Measurements from ENCODE around the gene LYSMD3. TPM values are rescaled to one million over a fixed set of nuclear protein-coding genes. Genes with fewer than 3 reads are reported as not detected.

Gene LYSMD3
- total RNA-seq, 6 donors from 2014 or later = 4.2 to 37.5 (median 18.9) TPM

DNA sequence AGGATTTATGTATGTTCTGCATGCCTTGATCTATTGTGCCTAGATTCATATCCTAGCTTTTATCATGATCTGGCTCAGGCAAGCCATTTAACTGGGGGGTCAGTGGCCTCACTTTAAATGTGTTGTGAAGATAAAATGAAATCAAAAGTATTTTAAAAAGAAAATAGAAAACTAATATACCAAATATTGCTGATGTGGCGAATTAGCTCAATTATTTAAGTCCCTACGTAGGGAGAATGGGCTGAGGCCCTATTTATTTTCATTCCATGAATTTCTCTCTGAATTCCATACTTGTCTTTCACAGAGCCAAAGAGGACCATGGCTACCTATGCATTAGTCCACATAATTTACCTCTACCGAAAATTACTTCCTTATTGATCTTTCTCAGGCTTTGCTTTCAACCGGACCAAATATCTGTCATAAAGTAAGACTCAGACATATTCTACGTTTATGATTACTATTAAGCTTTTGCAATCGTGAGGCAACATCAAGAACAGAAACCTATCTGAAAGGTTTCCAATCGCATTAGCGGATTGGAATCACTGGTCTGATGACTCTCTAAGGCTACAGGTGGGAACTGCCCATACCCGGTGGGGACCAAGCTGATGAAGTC is 56.5 kb downstream of the LYSMD3 start:
- TF ChIP-seq, protein P1, sequence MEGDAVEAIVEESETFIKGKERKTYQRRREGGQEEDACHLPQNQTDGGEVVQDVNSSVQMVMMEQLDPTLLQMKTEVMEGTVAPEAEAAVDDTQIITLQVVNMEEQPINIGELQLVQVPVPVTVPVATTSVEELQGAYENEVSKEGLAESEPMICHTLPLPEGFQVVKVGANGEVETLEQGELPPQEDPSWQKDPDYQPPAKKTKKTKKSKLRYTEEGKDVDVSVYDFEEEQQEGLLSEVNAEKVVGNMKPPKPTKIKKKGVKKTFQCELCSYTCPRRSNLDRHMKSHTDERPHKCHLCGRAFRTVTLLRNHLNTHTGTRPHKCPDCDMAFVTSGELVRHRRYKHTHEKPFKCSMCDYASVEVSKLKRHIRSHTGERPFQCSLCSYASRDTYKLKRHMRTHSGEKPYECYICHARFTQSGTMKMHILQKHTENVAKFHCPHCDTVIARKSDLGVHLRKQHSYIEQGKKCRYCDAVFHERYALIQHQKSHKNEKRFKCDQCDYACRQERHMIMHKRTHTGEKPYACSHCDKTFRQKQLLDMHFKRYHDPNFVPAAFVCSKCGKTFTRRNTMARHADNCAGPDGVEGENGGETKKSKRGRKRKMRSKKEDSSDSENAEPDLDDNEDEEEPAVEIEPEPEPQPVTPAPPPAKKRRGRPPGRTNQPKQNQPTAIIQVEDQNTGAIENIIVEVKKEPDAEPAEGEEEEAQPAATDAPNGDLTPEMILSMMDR (IDR thresholded peaks at IDR 0.05) = no peak
- TF ChIP-seq EP300 (IDR thresholded peaks at IDR 0.05) = no peak
- no peak for TF ChIP-seq POLR2A (IDR thresholded peaks at IDR 0.05)
- no peak for TF ChIP-seq POLR2AphosphoS5 (IDR thresholded peaks at IDR 0.05)
- WGBS, 2 donors = 40 to 52% methylated on average over 9 of the region's 9 CpGs
- no peaks in the 10 kb centered on the region for H3K27me3 ChIP-seq
- peak overlapping the region; percentile 50 to 98 (median 65) for H3K4me3 ChIP-seq
- no peaks in the 10 kb centered on the region for H3K36me3 ChIP-seq
- peaks cover 8 to 27% (median 16%) of the 10 kb centered on the region in 4 donors for H3K4me1 ChIP-seq
- ATAC-seq (ENCODE audit: low FRiP score in 2 of 2) (no peak), DNase-seq (no peak)
- no peaks in the 10 kb centered on the region for H3K9me3 ChIP-seq
- no peak overlapping the region for H3K27ac ChIP-seq

Other genes starting within 250 kb of the LYSMD3 start
- gene CETN3, start 119.8 kb downstream of the LYSMD3 start, total RNA-seq = 10 to 100 TPM in 3 of 6 donors, 1 to 10 TPM in 3; 3.3 to 28.5 (median 11.7) TPM
- gene MBLAC2, start 54.8 kb downstream of the LYSMD3 start, total RNA-seq = 1 to 10 TPM; 1.8 to 6.6 (median 5.0) TPM
- 1 to 10 TPM in 4 of 6 donors, under 1 TPM in 1, not detected in 1; 0.33 to 2.5 (median 1.9) TPM for gene POLR3G, start 54.7 kb downstream of the LYSMD3 start, total RNA-seq
- gene ADGRV1, start 29.2 kb upstream of the LYSMD3 start, total RNA-seq = 100 to 1,000 TPM in 2 of 6 donors, 10 to 100 TPM in 4; 22.3 to 129 (median 60.4) TPM